ENCODE data around the gene ZNF561. TPM values are rescaled to one million over a fixed set of nuclear protein-coding genes. Genes with fewer than 3 reads are reported as not detected.

The ZNF561 gene
- total and polyA plus RNA-seq, 2 donors (not counting 1 experiment from before 2014, with no cell fraction given) = 15.7 to 44.5 TPM

- H2AFZ ChIP-seq (ENCODE audit: insufficient read depth, low read depth, low read length, poor library complexity, severe bottlenecking) = no peak overlapping the region
- intact Hi-C loops (cut with micrococcal nuclease) = no loop called here
- TF ChIP-seq EZH2 (IDR thresholded peaks at IDR 0.05; ENCODE audit: borderline replicate concordance, insufficient read depth, low read depth, low read length, poor library complexity, severe bottlenecking) (no peak), CTCF (IDR thresholded peaks at IDR 0.05) (no peak)
- ChIA-PET CTCF (no interaction called here), POLR2A (no interaction called here)
- 100% methylated on average over 1 of the region's 1 CpG for WGBS (ENCODE audit: insufficient coverage)
- H3K9me3 Mint-ChIP-seq (ENCODE audit: insufficient read depth) = no peaks in the 10 kb centered on the region
- peaks cover 0 to 3% (median 0%) of the 10 kb centered on the region in 3 donors for H3K9me3 ChIP-seq (ENCODE audit: control extremely low read depth in 1 of 3, control insufficient read depth in 2 of 3, insufficient read depth in 1 of 3, low read length in 2 of 3)
- no peaks in the 10 kb centered on the region for H4K20me1 ChIP-seq (ENCODE audit: control insufficient read depth, insufficient read depth, low read length, poor library complexity, severe bottlenecking)
- no peaks in the 10 kb centered on the region for H3K27me3 ChIP-seq (replicated peaks in 1 of 4; ENCODE audit: control extremely low read depth in 1 of 4, control insufficient read depth in 3 of 4, insufficient read depth in 4 of 4, low read length in 3 of 4)
- H3K4me1 ChIP-seq (ENCODE audit: control insufficient read depth in 2 of 2, insufficient read depth in 2 of 2, low read length in 2 of 2) = no peaks in the 10 kb centered on the region
- H3K9ac ChIP-seq (ENCODE audit: low read length) = no peak overlapping the region
- H3K4me1 Mint-ChIP-seq = no peaks in the 10 kb centered on the region
- no peaks in the 10 kb centered on the region for H3K27me3 Mint-ChIP-seq
- H3K79me2 ChIP-seq (ENCODE audit: control insufficient read depth, insufficient read depth, low read length) = no peaks in the 10 kb centered on the region
- no peak overlapping the region for H3K4me2 ChIP-seq (replicated peaks; ENCODE audit: low read depth, low read length, poor library complexity, severe bottlenecking)
- no peak for ATAC-seq (ENCODE audit: low read depth)
- DNase-seq = no peak
- H3K27ac ChIP-seq (ENCODE audit: low read length in 2 of 2) = no peak overlapping the region
- no peak overlapping the region for H3K4me3 Mint-ChIP-seq
- H3K36me3 ChIP-seq (replicated peaks in 1 of 2; ENCODE audit: control extremely low read depth in 1 of 2, control insufficient read depth in 1 of 2, extremely low read depth in 1 of 2, insufficient read depth in 2 of 2, low read length in 1 of 2) = peaks cover 1 to 3% of the 10 kb centered on the region in 2 experiments
- H3K27ac Mint-ChIP-seq = no peak overlapping the region
- no peak overlapping the region for H3K4me3 ChIP-seq (ENCODE audit: control extremely low read depth in 1 of 5, extremely low read depth in 1 of 5, insufficient read depth in 1 of 5, low read depth in 2 of 5, low read length in 4 of 5)
These were observed 19.9 kb upstream of the ZNF561 start for GRCh38 chr19:9640956-9641355.

GRCh38 chr19:9636018-9636417, 15.0 kb upstream of the ZNF561 start:
- Histone ChIP-seq H3K9ac (ENCODE audit: low read length) (no peak overlapping the region), H3K36me3 (replicated peaks in 1 of 2; ENCODE audit: control extremely low read depth in 1 of 2, control insufficient read depth in 1 of 2, extremely low read depth in 1 of 2, insufficient read depth in 2 of 2, low read length in 1 of 2) (peaks cover 12% of the 10 kb centered on the region in 2 experiments), H3K9me3 (ENCODE audit: control extremely low read depth in 1 of 3, control insufficient read depth in 2 of 3, insufficient read depth in 1 of 3, low read length in 2 of 3) (no peaks in the 10 kb centered on the region), H3K27me3 (replicated peaks in 1 of 4; ENCODE audit: control extremely low read depth in 1 of 4, control insufficient read depth in 3 of 4, insufficient read depth in 4 of 4, low read length in 3 of 4) (no peaks in the 10 kb centered on the region), H3K4me1 (ENCODE audit: control insufficient read depth in 2 of 2, insufficient read depth in 2 of 2, low read length in 2 of 2) (no peaks in the 10 kb centered on the region), H4K20me1 (ENCODE audit: control insufficient read depth, insufficient read depth, low read length, poor library complexity, severe bottlenecking) (no peaks in the 10 kb centered on the region), H3K27ac (ENCODE audit: low read length in 2 of 2) (no peak overlapping the region), H3K79me2 (ENCODE audit: control insufficient read depth, insufficient read depth, low read length) (no peaks in the 10 kb centered on the region), H3K4me2 (replicated peaks; ENCODE audit: low read depth, low read length, poor library complexity, severe bottlenecking) (no peak overlapping the region), H3K4me3 (ENCODE audit: control extremely low read depth in 1 of 5, extremely low read depth in 1 of 5, insufficient read depth in 1 of 5, low read depth in 2 of 5, low read length in 4 of 5) (no peak overlapping the region), H2AFZ (ENCODE audit: insufficient read depth, low read depth, low read length, poor library complexity, severe bottlenecking) (no peak overlapping the region)
- H3K4me1 Mint-ChIP-seq = no peaks in the 10 kb centered on the region
- H3K9me3 Mint-ChIP-seq (ENCODE audit: insufficient read depth) = no peaks in the 10 kb centered on the region
- no peak overlapping the region for H3K27ac Mint-ChIP-seq
- intact Hi-C loops (cut with micrococcal nuclease) = no loop called here
- DNase-seq (no peak), ATAC-seq (ENCODE audit: low read depth) (no peak)
- POLR2A ChIA-PET = no interaction called here
- H3K27me3 Mint-ChIP-seq = no peaks in the 10 kb centered on the region
- WGBS (ENCODE audit: insufficient coverage) = 100% methylated on average over 2 of the region's 5 CpGs
- TF ChIP-seq CTCF (IDR thresholded peaks at IDR 0.05) = no peak
- TF ChIP-seq EZH2 (IDR thresholded peaks at IDR 0.05; ENCODE audit: borderline replicate concordance, insufficient read depth, low read depth, low read length, poor library complexity, severe bottlenecking) = no peak
- H3K4me3 Mint-ChIP-seq = no peak overlapping the region
- CTCF ChIA-PET = no interaction called here
